Activated CD4-positive, CD25-positive, alpha-beta regulatory T cell (primary cell): Measurements from ENCODE around the gene PPP2R2D.
"Not testable (repeated sequence)": the region's sequence is repeated elsewhere in the genome, so short reads cannot be mapped to it uniquely, and the experiment has no call there.

Experiments
- DNase-seq, 4 experiments: peaks; one replicate each; lab custom pipeline; 2025; lab: John Stamatoyannopoulos, UW

The PPP2R2D gene

GRCh38 chr10:131908151-131908550 lies 7.3 kb downstream of the PPP2R2D start:
- no peak for DNase-seq

GRCh38 chr10:131909014-131909808 lies 8.4 kb downstream of the PPP2R2D start:
- no peak for DNase-seq

- DNase-seq: no peak
These were observed 9.1 kb downstream of the PPP2R2D start for GRCh38 chr10:131909929-131910328.

- no peak for DNase-seq
These were observed 10.0 kb downstream of the PPP2R2D start for GRCh38 chr10:131910663-131911314.

- DNase-seq: no peak
These were observed 10.6 kb downstream of the PPP2R2D start for GRCh38 chr10:131911451-131911850.

- DNase-seq: no peak
These were observed 11.8 kb downstream of the PPP2R2D start for GRCh38 chr10:131912620-131913019.

GRCh38 chr10:131915484-131915883 lies 14.7 kb downstream of the PPP2R2D start:
- no peak for DNase-seq

GRCh38 chr10:131915990-131916766 lies 15.4 kb downstream of the PPP2R2D start:
- DNase-seq: no peak

- DNase-seq: not testable (repeated sequence)
These were observed 16.0 kb downstream of the PPP2R2D start for GRCh38 chr10:131916767-131917160.

GRCh38 chr10:131917496-131917895 lies 16.7 kb downstream of the PPP2R2D start:
- DNase-seq: not testable (repeated sequence)

- not testable (repeated sequence) for DNase-seq
These were observed 18.7 kb downstream of the PPP2R2D start for GRCh38 chr10:131919461-131919860.

GRCh38 chr10:131920151-131920550 lies 19.3 kb downstream of the PPP2R2D start:
- no peak for DNase-seq

GRCh38 chr10:131920693-131921092 lies 19.9 kb downstream of the PPP2R2D start:
- DNase-seq: no peak

- no peak for DNase-seq
These were observed 20.4 kb downstream of the PPP2R2D start for GRCh38 chr10:131921184-131921583.

- DNase-seq: no peak
These were observed 22.4 kb downstream of the PPP2R2D start for GRCh38 chr10:131923038-131923756.

- DNase-seq: no peak
These were observed 24.3 kb downstream of the PPP2R2D start for GRCh38 chr10:131925011-131925649.

GRCh38 chr10:131925716-131926115 lies 24.9 kb downstream of the PPP2R2D start:
- DNase-seq: no peak

- DNase-seq: no peak
These were observed 25.4 kb downstream of the PPP2R2D start for GRCh38 chr10:131926253-131926652.

GRCh38 chr10:131926743-131927595 lies 26.2 kb downstream of the PPP2R2D start:
- DNase-seq: no peak

GRCh38 chr10:131928248-131929095 lies 27.7 kb downstream of the PPP2R2D start:
- DNase-seq: no peak
